ENCODE results near the gene TXNRD2. TPM values are rescaled to one million over a fixed set of nuclear protein-coding genes. Genes with fewer than 3 reads are reported as not detected.

Gene TXNRD2
- total and polyA plus RNA-seq, 2 of the 4 experiments (the other 2 are of a cell fraction) = 15.6 to 25.7 TPM

DNA sequence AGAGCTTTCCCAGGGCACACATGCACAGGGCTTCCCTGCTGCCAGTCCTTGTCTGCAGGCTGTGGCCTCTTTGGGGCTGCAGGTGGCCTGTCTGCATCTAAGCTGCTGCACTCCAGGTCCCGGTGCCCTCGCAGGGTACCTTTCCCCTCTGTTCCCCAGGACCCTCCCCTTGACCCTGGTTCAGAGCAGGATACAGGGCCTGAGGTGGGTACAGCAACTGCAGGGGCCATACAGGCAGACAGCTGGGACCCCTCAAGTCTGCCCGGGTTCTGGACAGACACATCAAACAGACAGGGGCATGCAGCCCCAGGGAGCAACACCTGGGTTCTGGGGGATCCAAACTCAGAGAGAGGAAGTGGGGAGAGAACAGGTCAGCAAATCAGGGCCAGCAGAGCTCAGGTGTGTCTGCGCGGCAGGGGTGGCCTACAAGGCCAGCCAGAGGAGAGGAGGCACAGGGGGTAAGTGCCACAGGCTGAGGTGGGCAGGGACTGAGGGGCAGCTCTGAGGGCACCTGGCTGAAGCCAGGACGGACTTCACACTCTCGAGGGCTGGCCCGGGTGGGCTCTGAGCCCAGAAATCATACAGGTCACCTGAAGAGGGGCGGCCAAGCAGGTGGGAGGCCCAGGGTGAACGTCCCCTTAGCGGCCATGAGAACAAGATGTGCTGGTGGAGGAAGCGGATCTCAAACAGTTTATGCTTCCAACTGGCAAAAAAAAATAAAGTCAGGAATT lies 29.9 kb downstream of the TXNRD2 start:
- 86% methylated on average over 6 of the region's 12 CpGs; no CpG with 5 or more reads in 1 of the 2 experiments for WGBS, 2 experiments (ENCODE audit: extremely low coverage in 2 of 2, insufficient read length in 1 of 2)
- H3K56ac ChIP-seq (ENCODE audit: extremely low read depth, insufficient read depth, low read length) = no peak overlapping the region
- in situ Hi-C loops (cut with MboI; ENCODE audit: low sequenced_read_pairs) = loop anchor here (5.0 kb wide), 1 partner anchor 179 kb away; no protein-coding TSS in a partner anchor
- no peak overlapping the region for H3K4me3 ChIP-seq (ENCODE audit: insufficient read depth, low read depth, low read length)
- H4K20me1 ChIP-seq (ENCODE audit: insufficient read depth, low read length) = no peaks in the 10 kb centered on the region
- H3K79me1 ChIP-seq (ENCODE audit: low read depth in 1 of 2, low read length in 2 of 2) = peaks cover 0 to 7% of the 10 kb centered on the region in 2 experiments; a peak in 2 of 4 replicates
- H4K8ac ChIP-seq (ENCODE audit: low read depth in 2 of 2, low read length in 2 of 2) = no peak overlapping the region
- H2BK120ac ChIP-seq (ENCODE audit: low read depth, low read length) = no peak overlapping the region
- ChIA-PET CTCF (interaction anchor here (2.0 kb wide), 1 partner anchor 181 kb away, joined by 27 read pairs; no protein-coding TSS in a partner anchor), POLR2A (ENCODE audit: unreplicated experiment) (no interaction called here)
- H3K27ac ChIP-seq (ENCODE audit: insufficient read depth, low read length) = no peak overlapping the region
- no peaks in the 10 kb centered on the region for H3K27me3 ChIP-seq (ENCODE audit: control insufficient read depth, insufficient read depth, low read length)
- peaks cover 29% of the 10 kb centered on the region for H3K36me3 ChIP-seq (ENCODE audit: control insufficient read depth, insufficient read depth, low read length)
- no peak overlapping the region for H2BK5ac ChIP-seq (ENCODE audit: low read depth, low read length, poor library complexity, severe bottlenecking)
- H3K14ac ChIP-seq (replicated peaks; ENCODE audit: low read depth, low read length) = no peak overlapping the region
- no peak overlapping the region for H4K91ac ChIP-seq (ENCODE audit: insufficient read depth, low read depth, low read length)
- H2BK15ac ChIP-seq (ENCODE audit: low read depth, low read length) = no peak overlapping the region
- H3K4me1 ChIP-seq (ENCODE audit: control insufficient read depth, insufficient read depth, low read length) = peaks cover 2% of the 10 kb centered on the region
- H3K18ac ChIP-seq (ENCODE audit: low read depth, low read length) = no peak overlapping the region
- no peak overlapping the region for H2AK9ac ChIP-seq (replicated peaks; ENCODE audit: low read depth, low read length, poor library complexity)
- no peak overlapping the region for H2AK5ac ChIP-seq (ENCODE audit: low read depth, low read length)
- no peak overlapping the region for H3K23ac ChIP-seq (ENCODE audit: low read depth, low read length)
- ATAC-seq (ENCODE audit: low read depth) (no peak), DNase-seq (no peak)
- H2BK20ac ChIP-seq (ENCODE audit: low read depth, low read length) = no peak overlapping the region
- H3K9me3 ChIP-seq (ENCODE audit: control insufficient read depth, insufficient read depth, low read length) = no peaks in the 10 kb centered on the region; the same call in 1 of the 2 replicates
- H3K4ac ChIP-seq (ENCODE audit: low read depth, low read length) = no peak overlapping the region
- no peak overlapping the region for H2AFZ ChIP-seq (replicated peaks; ENCODE audit: low read length, poor library complexity)
- BruUV-seq (replicated peaks) = no TSS peak
- intact Hi-C loops (cut with micrococcal nuclease) = no loop called here
- H3K9ac ChIP-seq (ENCODE audit: low read depth, low read length) = no peak overlapping the region
- dilution Hi-C loops (cut with HindIII; ENCODE audit: low sequenced_read_pairs, unreplicated experiment) = no loop called here
- H4K5ac ChIP-seq (ENCODE audit: low read depth, low read length) = no peak overlapping the region
- H3K4me2 ChIP-seq (ENCODE audit: low read depth, low read length) = no peak overlapping the region
- H3K9me1 ChIP-seq (ENCODE audit: insufficient read depth, low read length) = peaks cover 6% of the 10 kb centered on the region; the same call in 1 of the 2 replicates
- TF ChIP-seq MXI1 (IDR thresholded peaks at IDR 0.05; ENCODE audit: borderline replicate concordance, low read depth, low read length) (no peak), CEBPB (IDR thresholded peaks at IDR 0.05; ENCODE audit: low read depth, low read length) (no peak), POLR2A (IDR thresholded peaks at IDR 0.05; ENCODE audit: low read depth, low read length) (no peak), RFX5 (IDR thresholded peaks at IDR 0.05; ENCODE audit: low read depth, low read length) (no peak), SMC3 (IDR thresholded peaks at IDR 0.05; ENCODE audit: low read depth, low read length) (no peak), FOS (IDR thresholded peaks at IDR 0.05; ENCODE audit: low read depth, low read length) (no peak), RCOR1 (IDR thresholded peaks at IDR 0.05; ENCODE audit: insufficient replicate concordance, low read length) (no peak), BHLHE40 (IDR thresholded peaks at IDR 0.05; ENCODE audit: low read depth, low read length) (no peak), NFE2L2 (IDR thresholded peaks at IDR 0.05; ENCODE audit: low read depth, low read length) (no peak), CHD1 (IDR thresholded peaks at IDR 0.05; ENCODE audit: low read depth, low read length) (no peak), MAFK (IDR thresholded peaks at IDR 0.05; ENCODE audit: low read depth, low read length) (no peak), MAZ (IDR thresholded peaks at IDR 0.05; ENCODE audit: borderline replicate concordance, low read depth, low read length) (no peak), RAD21 (IDR thresholded peaks at IDR 0.05; ENCODE audit: low read length) (no peak)
- TF ChIP-seq, protein P1, sequence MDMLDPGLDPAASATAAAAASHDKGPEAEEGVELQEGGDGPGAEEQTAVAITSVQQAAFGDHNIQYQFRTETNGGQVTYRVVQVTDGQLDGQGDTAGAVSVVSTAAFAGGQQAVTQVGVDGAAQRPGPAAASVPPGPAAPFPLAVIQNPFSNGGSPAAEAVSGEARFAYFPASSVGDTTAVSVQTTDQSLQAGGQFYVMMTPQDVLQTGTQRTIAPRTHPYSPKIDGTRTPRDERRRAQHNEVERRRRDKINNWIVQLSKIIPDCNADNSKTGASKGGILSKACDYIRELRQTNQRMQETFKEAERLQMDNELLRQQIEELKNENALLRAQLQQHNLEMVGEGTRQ (IDR thresholded peaks at IDR 0.05; ENCODE audit: low read depth, low read length) = no peak
- TF ChIP-seq, protein P2, sequence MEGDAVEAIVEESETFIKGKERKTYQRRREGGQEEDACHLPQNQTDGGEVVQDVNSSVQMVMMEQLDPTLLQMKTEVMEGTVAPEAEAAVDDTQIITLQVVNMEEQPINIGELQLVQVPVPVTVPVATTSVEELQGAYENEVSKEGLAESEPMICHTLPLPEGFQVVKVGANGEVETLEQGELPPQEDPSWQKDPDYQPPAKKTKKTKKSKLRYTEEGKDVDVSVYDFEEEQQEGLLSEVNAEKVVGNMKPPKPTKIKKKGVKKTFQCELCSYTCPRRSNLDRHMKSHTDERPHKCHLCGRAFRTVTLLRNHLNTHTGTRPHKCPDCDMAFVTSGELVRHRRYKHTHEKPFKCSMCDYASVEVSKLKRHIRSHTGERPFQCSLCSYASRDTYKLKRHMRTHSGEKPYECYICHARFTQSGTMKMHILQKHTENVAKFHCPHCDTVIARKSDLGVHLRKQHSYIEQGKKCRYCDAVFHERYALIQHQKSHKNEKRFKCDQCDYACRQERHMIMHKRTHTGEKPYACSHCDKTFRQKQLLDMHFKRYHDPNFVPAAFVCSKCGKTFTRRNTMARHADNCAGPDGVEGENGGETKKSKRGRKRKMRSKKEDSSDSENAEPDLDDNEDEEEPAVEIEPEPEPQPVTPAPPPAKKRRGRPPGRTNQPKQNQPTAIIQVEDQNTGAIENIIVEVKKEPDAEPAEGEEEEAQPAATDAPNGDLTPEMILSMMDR (conservative IDR thresholded peaks at IDR 0.05; ENCODE audit: low read depth, low read length) = no peak

Data from IMR-90 (cell line).